Transverse colon (tissue), 4 donors: ENCODE measurements around the gene CDKL5. TPM values are rescaled to one million over a fixed set of nuclear protein-coding genes. Genes with fewer than 3 reads are reported as not detected.

Experiments used
- DNase-seq: peaks from one replicate; pipeline ENCODE4 v3.0.0-alpha.2; 2019
- H3K27ac ChIP-seq, 4 donors: fragments of 200-600 bp; sonication (generic); 2 replicates each; pipeline ENCODE4 v1.5.1; 2016 to 2018; ENCODE audit warnings: inconsistent platforms in 4 of 4
- H3K27me3 ChIP-seq: fragments of 200-600 bp; sonication (generic); 2 replicates; pipeline ENCODE4 v1.5.1; 2017; ENCODE audit warnings: inconsistent platforms
- H3K36me3 ChIP-seq, 4 donors: fragments of 200-600 bp; sonication (generic); 2 replicates each; pipeline ENCODE4 v1.5.1; 2017 to 2019; ENCODE audit warnings: inconsistent platforms in 4 of 4
- H3K4me1 ChIP-seq, 4 donors: fragments of 200-600 bp; sonication (generic); 2 replicates each; pipeline ENCODE4 v1.5.1; 2017 to 2020; ENCODE audit warnings: inconsistent platforms in 4 of 4
- H3K4me3 ChIP-seq, 4 donors: fragments of 200-600 bp; sonication (generic); 1 replicate in 1 of 4; 2 replicates in 3 of 4; pipeline versions ENCODE4 v1.5.1 to v1.6.1; 2017 to 2019; ENCODE audit warnings: inconsistent platforms in 4 of 4
- H3K9me3 ChIP-seq, 2 donors: fragments of 200-600 bp; sonication (generic); 2 replicates each; pipeline ENCODE4 v1.5.1; 2017 to 2019; ENCODE audit warnings: inconsistent platforms in 2 of 2
- POLR2A ChIP-seq: fragments of 450-650 bp; IDR thresholded peaks from one replicate; pipeline ENCODE4 v1.6.1; 2016; ENCODE audit warnings: antibody characterized with exemption, mild to moderate bottlenecking, moderate library complexity
- WGBS, 2 donors: methylation state at CpG; one replicate each; pipeline ENCODE4 v1.1.5; 2018; ENCODE audit warnings: low coverage in 1 of 2; 5-methylcytosine and 5-hydroxymethylcytosine counted together
- in situ Hi-C, 4 donors: fragments of 200-750 bp; cut with MboI; loops; one replicate each; pipeline versions ENCODE4 v1.15.0 to v1.15.1; 2017; ENCODE audit warnings: low sequenced_read_pairs in 3 of 4, low pct_ligation_motif_present in 1 of 4, low pct_unique_long_range_greater_than_20kb in 1 of 4
- intact Hi-C: fragments of 100-400 bp; cut with DNase I; formaldehyde crosslinking; loops from one replicate; pipeline ENCODE4 v1.15.1; 2023; ENCODE audit warnings: low total_unique reads
- small RNA-seq, 4 donors: library from RNA; depleted of rRNA; stranded (forward); fragments of <200 nt; gene quantifications; one replicate each; pipeline ENCODE3, GENCODE V24; 2016
- total RNA-seq, 4 donors: library from RNA; depleted of rRNA; stranded (reverse); fragments of >200 nt; gene quantifications; one replicate each; pipeline ENCODE4 v1.1.0, GENCODE V29; 2016
- TF ChIP-seq, protein P1 (sequence below), 5 experiments: fragments of 200-600 bp in 3 of 5; fragments of 450-650 bp in 2 of 5; sonication (generic) in 3 of 5; IDR thresholded peaks; 1 replicate in 2 of 5; 2 replicates in 3 of 5; pipeline ENCODE4 v1.5.1; 2016 to 2017; ENCODE audit warnings: antibody characterized with exemption in 5 of 5, inconsistent platforms in 3 of 5, mild to moderate bottlenecking in 2 of 5, moderate library complexity in 1 of 5

Gene CDKL5
- total RNA-seq, 4 donors from 2014 or later: 0.75 to 4.8 (median 3.5) TPM

DNA sequence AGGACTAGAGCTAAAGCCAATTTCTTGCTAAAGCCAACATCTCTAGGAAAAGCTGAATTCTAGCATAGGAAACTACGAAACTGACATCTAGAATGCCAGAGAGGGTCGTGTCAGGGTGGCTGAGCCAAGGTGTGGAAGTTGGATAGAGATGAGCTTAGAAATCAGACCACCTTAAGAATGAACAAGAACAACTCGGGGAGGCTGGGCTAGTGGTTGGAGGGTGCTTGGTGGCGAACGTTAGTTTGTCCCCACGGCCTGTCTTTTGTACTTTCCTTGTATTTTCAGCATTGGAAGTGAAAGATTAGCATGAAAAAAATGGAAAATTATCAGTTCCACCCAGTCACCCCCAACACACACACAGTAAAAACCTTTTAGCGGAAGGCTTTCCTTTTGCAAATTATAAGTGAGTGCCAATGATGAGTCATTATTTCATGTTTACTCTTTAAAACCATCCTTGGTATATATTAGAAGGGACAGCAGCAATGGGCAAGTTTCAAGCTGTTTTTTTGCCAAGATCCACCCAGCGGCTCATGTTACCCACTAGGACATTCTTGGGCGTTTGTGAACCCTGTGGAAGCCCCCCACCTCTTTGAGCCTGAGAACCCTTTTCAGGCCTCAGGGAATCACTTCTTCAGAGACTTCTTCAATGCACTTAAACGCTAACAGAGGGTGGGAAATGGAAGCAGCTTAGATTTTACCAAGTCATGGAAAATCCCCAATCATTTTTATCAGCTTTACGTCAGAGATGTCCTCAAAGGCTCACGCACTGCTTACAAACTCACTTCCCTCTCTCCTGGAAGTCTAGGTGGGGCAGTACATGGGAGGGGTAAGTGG, 277.2 kb downstream of the CDKL5 start:
- 40 to 46% methylated on average over 1 to 12 of the region's 12 CpGs for WGBS, 2 donors
- TF ChIP-seq, protein P1, sequence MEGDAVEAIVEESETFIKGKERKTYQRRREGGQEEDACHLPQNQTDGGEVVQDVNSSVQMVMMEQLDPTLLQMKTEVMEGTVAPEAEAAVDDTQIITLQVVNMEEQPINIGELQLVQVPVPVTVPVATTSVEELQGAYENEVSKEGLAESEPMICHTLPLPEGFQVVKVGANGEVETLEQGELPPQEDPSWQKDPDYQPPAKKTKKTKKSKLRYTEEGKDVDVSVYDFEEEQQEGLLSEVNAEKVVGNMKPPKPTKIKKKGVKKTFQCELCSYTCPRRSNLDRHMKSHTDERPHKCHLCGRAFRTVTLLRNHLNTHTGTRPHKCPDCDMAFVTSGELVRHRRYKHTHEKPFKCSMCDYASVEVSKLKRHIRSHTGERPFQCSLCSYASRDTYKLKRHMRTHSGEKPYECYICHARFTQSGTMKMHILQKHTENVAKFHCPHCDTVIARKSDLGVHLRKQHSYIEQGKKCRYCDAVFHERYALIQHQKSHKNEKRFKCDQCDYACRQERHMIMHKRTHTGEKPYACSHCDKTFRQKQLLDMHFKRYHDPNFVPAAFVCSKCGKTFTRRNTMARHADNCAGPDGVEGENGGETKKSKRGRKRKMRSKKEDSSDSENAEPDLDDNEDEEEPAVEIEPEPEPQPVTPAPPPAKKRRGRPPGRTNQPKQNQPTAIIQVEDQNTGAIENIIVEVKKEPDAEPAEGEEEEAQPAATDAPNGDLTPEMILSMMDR (IDR thresholded peaks at IDR 0.05): no peak
- TF ChIP-seq POLR2A: no peak
- Histone ChIP-seq H3K9me3 (no peaks in the 10 kb centered on the region), H3K27me3 (no peaks in the 10 kb centered on the region), H3K36me3 (no peaks in the 10 kb centered on the region), H3K27ac (no peak overlapping the region), H3K4me1 (no peaks in the 10 kb centered on the region), H3K4me3 (no peak overlapping the region)
- no peak for DNase-seq
- in situ Hi-C loops (no loop called here), intact Hi-C loops (no loop called here)

Small RNA genes lying within 50 kb of the gene (small RNA-seq; reads per million reads assigned to genes)
- gene RF00019: 0 reads per million in 4 donors

Other genes with a start within 250 kb of the CDKL5 start
- gene BEND2, start 204.7 kb upstream of the CDKL5 start, total RNA-seq: not detected
- gene SCML2, start 70.9 kb upstream of the CDKL5 start, total RNA-seq: 10 to 100 TPM in 1 of 4 donors, 1 to 10 TPM in 3; 1.1 to 15.9 (median 1.4) TPM
- not detected for gene RS1, start 246.5 kb downstream of the CDKL5 start, total RNA-seq